ENCODE measurements around the gene POLD1.
"Not testable (repeated sequence)": the region's sequence is repeated elsewhere in the genome, so short reads cannot be mapped to it uniquely, and the experiment has no call there.

Gene POLD1

DNA sequence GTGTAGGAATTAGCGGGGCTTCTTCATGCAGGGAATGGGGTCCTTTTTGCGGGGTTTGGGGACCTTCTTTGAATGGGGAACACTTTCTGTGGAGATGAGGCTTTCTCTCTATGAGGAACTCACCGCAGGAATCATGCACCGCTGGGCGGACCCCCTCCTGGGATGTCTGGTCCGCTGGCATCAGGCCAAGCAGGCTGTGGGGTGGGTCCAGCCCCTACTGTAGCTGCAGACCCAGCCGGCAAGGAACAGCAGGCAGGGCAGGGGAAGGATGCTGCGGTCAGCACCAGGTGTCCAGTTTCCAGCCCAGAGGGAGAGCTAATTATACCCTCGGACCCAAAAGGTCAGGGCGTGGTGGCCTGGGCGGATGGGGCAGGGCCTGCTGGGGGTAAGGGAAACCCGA, 50.4 kb downstream of the POLD1 start:
- H3K27ac ChIP-seq = no peak overlapping the region

DNA sequence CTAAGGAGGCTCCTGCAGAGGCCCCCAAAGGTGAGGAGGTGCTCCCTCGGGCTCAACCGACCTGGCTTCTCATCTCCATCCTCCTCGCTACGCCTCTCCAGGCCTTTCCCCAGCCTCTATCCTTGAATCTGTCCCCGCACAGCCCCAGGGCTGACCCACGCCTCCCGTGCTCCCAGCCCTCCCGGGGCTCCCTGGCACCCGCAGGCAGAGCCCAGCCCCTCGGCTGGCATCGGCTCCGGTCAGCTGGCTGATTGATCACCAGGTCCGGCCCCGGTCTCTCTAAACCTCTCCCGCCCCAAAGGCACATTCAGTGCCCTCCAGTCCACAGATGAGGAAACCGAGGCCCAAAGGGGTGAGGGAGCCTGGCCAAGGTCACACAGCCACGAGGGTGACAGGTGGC, 51.1 kb downstream of the POLD1 start:
- TF ChIP-seq, protein P1, sequence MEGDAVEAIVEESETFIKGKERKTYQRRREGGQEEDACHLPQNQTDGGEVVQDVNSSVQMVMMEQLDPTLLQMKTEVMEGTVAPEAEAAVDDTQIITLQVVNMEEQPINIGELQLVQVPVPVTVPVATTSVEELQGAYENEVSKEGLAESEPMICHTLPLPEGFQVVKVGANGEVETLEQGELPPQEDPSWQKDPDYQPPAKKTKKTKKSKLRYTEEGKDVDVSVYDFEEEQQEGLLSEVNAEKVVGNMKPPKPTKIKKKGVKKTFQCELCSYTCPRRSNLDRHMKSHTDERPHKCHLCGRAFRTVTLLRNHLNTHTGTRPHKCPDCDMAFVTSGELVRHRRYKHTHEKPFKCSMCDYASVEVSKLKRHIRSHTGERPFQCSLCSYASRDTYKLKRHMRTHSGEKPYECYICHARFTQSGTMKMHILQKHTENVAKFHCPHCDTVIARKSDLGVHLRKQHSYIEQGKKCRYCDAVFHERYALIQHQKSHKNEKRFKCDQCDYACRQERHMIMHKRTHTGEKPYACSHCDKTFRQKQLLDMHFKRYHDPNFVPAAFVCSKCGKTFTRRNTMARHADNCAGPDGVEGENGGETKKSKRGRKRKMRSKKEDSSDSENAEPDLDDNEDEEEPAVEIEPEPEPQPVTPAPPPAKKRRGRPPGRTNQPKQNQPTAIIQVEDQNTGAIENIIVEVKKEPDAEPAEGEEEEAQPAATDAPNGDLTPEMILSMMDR (conservative IDR thresholded peaks at IDR 0.05) = no peak
- H3K27ac ChIP-seq = no peak overlapping the region

More for the DNA sequence above, 50.4 kb downstream of the POLD1 start:
- TF ChIP-seq, protein P1 (conservative IDR thresholded peaks at IDR 0.05) = no peak

DNA sequence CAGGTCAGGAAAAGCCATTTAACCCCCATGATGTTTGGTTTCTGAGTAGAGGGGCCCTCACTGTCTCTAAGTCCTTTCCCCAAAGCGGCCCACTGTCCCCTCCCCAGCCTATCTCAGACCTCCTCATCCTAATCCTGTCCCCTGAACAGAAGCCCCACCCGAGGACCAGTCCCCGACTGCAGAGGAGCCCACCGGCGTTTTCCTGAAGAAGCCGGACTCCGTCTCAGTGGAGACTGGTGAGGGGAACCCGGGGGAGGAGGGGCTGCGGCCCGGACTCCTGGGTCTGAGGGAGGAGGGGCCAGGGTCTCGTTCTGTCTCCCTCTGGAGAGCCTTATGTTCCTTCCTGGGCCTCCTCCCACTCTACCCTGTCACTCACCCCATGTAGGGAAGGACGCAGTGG, 51.5 kb downstream of the POLD1 start:
- TF ChIP-seq, protein P1 (conservative IDR thresholded peaks at IDR 0.05) = no peak
- H3K27ac ChIP-seq = no peak overlapping the region

DNA sequence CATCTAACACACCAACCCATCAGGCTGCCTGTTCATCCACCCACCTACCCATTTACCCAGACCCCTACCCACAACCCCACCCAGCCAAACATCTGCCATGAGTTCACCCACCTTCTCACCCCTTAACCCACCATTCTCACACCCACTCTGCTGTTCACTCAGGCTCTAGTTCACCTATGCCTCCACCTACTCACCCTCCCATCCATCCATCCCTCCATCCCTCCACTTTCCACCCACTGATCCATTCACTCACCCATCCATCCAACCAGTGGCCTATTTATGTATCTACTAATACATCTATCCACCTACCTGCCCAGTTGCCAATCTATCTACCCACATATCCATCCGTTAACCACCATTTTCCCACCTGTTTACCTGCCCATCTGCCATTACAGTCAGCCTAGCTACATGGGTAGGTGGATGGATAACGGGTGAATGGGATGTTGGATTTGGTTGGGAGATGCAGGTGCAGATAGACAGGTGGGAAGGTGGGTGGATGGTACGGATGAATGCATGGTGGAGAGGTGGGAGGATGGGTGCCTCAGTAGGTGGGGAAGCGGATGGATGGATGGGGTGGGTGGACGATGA, 53.8 kb downstream of the POLD1 start:
- H3K27ac ChIP-seq = no peak overlapping the region
- TF ChIP-seq, protein P1 (conservative IDR thresholded peaks at IDR 0.05) = no peak

DNA sequence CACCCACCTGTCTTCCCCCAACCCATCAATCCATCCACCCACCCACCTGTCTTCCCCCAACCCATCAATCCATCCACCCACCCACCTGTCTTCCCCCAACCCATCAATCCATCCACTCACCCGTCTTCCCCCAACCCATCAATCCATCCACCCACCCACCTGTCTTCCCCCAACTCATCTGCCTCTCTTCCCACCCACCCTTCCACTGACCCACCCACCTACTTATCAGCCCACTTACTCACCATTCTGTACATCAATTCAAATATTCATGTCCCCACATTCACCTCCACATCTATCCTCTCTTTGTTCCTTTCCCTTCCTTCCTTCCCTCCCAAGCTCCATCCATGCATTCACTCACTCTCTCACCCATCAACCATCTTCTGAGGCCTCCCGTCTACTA, 55.0 kb downstream of the POLD1 start:
- not testable (repeated sequence) for H3K27ac ChIP-seq

DNA sequence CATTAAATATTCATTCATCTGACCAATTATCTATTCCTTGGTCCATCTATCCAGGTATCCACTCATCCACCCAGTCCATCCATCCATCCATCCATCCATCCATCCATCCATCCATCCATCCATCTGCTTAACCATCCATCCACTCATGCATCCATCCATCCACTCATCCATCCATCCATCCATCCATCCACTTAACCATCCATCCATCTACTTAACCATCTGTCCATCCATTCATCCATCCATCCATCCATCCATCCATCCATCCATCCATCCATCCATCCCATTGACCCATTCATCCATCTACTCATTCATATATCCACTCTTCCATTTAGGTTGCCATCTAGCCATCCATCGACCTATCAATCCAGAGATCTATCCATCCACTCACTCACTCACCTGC, 59.9 kb downstream of the POLD1 start:
- no peak overlapping the region for H3K27ac ChIP-seq
- TF ChIP-seq, protein P1 (conservative IDR thresholded peaks at IDR 0.05) = no peak

DNA sequence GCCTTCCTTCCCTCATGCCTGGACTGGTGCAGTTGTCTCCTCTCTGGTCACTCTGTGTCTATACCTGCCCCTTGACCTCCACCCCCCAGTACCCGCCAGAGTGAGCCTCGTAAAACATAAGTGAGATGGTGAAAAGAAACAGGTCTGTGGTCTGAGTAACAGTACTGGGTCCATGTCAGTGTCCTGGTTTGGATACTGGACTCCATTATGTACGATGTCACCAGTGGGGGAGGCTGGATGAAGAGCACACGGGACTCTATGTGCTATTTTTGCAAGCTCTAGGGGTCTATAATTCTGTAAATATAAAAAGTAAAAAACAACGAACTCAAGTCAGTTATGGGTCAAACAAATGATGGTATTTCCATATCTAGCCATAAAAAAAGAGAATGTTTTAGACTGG, 62.9 kb downstream of the POLD1 start:
- TF ChIP-seq, protein P1 (conservative IDR thresholded peaks at IDR 0.05) = no peak
- H3K27ac ChIP-seq = no peak overlapping the region

DNA sequence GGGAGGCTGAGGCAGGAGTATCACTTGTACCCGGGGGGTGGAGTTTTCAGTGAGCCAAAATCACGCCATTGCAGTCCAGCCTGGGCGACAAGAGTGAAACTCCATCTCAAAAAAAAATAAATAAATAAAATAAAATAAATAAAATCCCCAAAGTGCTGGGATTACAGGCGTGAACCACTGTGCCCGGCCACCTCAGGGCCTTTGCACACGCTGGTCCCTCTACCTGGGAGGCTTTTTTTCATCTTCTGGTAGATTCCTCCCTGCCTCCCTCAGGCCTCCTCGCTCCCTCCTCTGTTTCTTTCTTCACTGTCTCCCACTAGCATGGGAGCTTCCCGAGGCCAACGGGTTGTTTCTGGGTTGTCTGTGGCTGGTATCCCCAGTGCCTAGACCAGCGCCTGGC, 63.6 kb downstream of the POLD1 start:
- no peak overlapping the region for H3K27ac ChIP-seq
- TF ChIP-seq, protein P1 (conservative IDR thresholded peaks at IDR 0.05) = no peak
